Measurements from ENCODE around the gene ADAR.
"Not testable (repeated sequence)": the region's sequence is repeated elsewhere in the genome, so short reads cannot be mapped to it uniquely, and the experiment has no call there.

Gene ADAR, protein sequence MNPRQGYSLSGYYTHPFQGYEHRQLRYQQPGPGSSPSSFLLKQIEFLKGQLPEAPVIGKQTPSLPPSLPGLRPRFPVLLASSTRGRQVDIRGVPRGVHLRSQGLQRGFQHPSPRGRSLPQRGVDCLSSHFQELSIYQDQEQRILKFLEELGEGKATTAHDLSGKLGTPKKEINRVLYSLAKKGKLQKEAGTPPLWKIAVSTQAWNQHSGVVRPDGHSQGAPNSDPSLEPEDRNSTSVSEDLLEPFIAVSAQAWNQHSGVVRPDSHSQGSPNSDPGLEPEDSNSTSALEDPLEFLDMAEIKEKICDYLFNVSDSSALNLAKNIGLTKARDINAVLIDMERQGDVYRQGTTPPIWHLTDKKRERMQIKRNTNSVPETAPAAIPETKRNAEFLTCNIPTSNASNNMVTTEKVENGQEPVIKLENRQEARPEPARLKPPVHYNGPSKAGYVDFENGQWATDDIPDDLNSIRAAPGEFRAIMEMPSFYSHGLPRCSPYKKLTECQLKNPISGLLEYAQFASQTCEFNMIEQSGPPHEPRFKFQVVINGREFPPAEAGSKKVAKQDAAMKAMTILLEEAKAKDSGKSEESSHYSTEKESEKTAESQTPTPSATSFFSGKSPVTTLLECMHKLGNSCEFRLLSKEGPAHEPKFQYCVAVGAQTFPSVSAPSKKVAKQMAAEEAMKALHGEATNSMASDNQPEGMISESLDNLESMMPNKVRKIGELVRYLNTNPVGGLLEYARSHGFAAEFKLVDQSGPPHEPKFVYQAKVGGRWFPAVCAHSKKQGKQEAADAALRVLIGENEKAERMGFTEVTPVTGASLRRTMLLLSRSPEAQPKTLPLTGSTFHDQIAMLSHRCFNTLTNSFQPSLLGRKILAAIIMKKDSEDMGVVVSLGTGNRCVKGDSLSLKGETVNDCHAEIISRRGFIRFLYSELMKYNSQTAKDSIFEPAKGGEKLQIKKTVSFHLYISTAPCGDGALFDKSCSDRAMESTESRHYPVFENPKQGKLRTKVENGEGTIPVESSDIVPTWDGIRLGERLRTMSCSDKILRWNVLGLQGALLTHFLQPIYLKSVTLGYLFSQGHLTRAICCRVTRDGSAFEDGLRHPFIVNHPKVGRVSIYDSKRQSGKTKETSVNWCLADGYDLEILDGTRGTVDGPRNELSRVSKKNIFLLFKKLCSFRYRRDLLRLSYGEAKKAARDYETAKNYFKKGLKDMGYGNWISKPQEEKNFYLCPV

DNA sequence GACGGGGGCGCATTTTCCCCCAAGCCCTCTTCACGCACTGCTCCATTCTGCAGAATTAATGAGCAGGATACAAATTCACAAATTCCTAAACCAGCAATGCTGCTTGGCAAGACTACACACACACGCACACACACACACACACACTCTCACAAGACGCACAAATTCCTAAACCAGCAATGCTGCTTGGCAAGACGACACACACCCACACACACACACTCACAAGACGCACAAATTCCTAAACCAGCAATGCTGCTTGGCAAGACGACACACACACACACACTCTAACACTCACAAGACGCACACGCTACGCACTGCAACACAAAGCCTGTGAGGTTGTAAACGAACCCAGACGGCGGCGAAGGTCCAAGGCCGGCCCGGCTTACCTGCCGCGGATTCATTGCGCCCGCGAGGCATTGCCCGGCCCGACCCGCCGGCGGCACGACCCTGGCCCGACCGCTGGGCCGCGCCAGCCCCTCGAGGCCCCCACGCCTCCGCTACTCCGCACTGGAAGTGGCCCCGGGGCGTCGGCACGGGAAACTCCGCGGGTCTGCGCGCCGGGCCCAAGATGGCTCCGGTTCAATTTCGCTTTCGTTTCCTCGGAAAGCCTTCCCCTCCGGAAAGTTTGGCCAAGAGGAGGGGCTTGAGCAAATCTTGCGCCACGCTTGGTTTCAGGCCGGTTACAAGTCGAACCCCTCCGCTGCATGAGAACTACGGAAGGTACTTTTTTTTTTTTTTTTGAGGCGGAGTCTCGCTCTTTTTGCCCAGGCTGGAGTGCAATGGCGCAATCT is at the start of gene ADAR:
TSS of gene ADAR (minus strand) at position 578 of the 788 bp plus-strand sequence. CDS start at position 398, 180 bp downstream.
- peak within 1 kb of the TSS; percentile 98 for H3K27ac ChIP-seq (ENCODE audit: low read depth, low read length)
- no peaks in the 10 kb centered on the region for H3K27me3 ChIP-seq (ENCODE audit: control insufficient read depth in 5 of 5, insufficient read depth in 4 of 5, low read length in 5 of 5)
- peaks cover 6 to 53% (median 25%) of the 10 kb centered on the region in 5 donors for H3K4me1 ChIP-seq (ENCODE audit: control insufficient read depth in 5 of 5, insufficient read depth in 5 of 5, low read length in 5 of 5)
- no peaks in the 10 kb centered on the region for H3K9me3 ChIP-seq (ENCODE audit: control insufficient read depth in 5 of 5, low read length in 5 of 5)
- peak within 1 kb of the TSS; percentile 95 to 98 (median 96) for H3K4me3 ChIP-seq (ENCODE audit: low read depth in 1 of 5, low read length in 5 of 5)
- H3K36me3 ChIP-seq (ENCODE audit: control insufficient read depth in 5 of 5, insufficient read depth in 5 of 5, low read length in 5 of 5): peaks cover 0 to 8% (median 0%) of the 10 kb centered on the region in 5 donors
- peak within 1 kb of the TSS; percentile 81 to 98 (median 95) for H3K9ac ChIP-seq (ENCODE audit: low read length in 5 of 5)

DNA sequence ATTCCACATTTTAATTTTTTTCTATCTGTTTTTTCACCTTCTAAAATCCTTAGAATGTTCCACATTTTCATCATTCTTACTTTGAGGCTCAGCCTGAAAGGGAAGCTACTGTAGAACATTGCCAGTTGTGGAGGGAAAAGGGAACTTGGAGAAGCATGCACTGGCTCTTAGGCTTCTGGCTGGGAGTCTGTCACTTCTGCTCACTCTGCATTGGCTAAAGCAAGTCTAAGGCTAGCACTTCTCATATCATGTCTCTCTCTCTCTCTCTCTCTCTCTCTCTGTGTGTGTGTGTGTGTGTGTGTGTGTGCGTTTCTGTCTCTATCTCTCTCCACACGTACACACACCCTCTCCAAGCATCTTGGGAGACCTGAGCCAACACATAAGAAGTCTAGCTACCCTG is 49.6 kb upstream of the ADAR start:
- Histone ChIP-seq H3K27ac (ENCODE audit: low read depth, low read length) (no peak overlapping the region), H3K36me3 (ENCODE audit: control insufficient read depth in 5 of 5, insufficient read depth in 5 of 5, low read length in 5 of 5) (no peaks in the 10 kb centered on the region), H3K9ac (ENCODE audit: low read length in 5 of 5) (no peak overlapping the region), H3K27me3 (ENCODE audit: control insufficient read depth in 5 of 5, insufficient read depth in 4 of 5, low read length in 5 of 5) (peaks cover 0 to 3% (median 3%) of the 10 kb centered on the region in 5 donors), H3K9me3 (ENCODE audit: control insufficient read depth in 5 of 5, low read length in 5 of 5) (no peaks in the 10 kb centered on the region), H3K4me1 (ENCODE audit: control insufficient read depth in 5 of 5, insufficient read depth in 5 of 5, low read length in 5 of 5) (no peaks in the 10 kb centered on the region), H3K4me3 (ENCODE audit: low read depth in 1 of 5, low read length in 5 of 5) (no peak overlapping the region)

DNA sequence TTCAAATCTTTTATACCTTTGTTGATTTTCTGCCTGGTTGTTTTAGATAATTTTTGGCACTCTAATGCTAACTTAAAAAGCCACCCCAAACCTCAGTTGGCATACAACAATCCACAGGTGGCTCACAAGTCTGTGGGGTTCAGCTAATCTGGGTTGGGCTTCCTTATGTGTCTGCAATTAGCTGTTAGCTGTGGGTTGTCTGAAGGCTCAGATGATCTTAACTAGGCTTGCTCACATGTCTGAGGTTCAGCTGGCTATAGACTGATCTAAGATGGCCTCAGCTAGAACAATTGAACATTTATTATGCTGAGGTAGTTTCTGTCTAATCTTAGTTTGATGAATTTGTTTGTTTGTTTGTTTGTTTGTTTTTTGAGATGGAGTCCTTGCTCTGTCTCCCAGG is 44.9 kb upstream of the ADAR start:
- Histone ChIP-seq H3K9ac (ENCODE audit: low read length in 5 of 5) (no peak overlapping the region), H3K4me1 (ENCODE audit: control insufficient read depth in 5 of 5, insufficient read depth in 5 of 5, low read length in 5 of 5) (no peaks in the 10 kb centered on the region), H3K27ac (ENCODE audit: low read depth, low read length) (no peak overlapping the region), H3K4me3 (ENCODE audit: low read depth in 1 of 5, low read length in 5 of 5) (no peak overlapping the region), H3K27me3 (ENCODE audit: control insufficient read depth in 5 of 5, insufficient read depth in 4 of 5, low read length in 5 of 5) (peaks cover 0 to 3% (median 0%) of the 10 kb centered on the region in 5 donors), H3K36me3 (ENCODE audit: control insufficient read depth in 5 of 5, insufficient read depth in 5 of 5, low read length in 5 of 5) (no peaks in the 10 kb centered on the region), H3K9me3 (ENCODE audit: control insufficient read depth in 5 of 5, low read length in 5 of 5) (no peaks in the 10 kb centered on the region)

DNA sequence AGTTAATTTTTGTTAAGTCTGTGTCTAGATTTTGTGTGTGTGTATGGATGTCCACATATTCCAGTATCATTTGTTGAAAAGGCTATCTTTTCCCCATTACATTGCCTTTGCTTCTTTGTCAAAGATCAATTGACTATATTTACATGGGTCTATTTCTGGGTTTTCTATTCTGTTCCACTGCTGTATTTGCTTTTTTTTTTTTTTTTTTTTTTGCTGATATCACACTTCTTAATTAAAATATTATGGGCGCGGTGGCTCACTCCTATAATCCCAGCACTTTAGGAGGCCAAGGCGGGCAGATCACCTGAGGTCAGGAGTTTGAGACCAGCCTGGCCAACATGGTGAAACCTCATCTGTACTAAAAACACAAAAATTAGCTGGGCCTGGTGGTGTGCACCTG is 36.7 kb upstream of the ADAR start:
- H3K9me3 ChIP-seq (ENCODE audit: control insufficient read depth in 5 of 5, low read length in 5 of 5): peaks cover 0 to 11% (median 6%) of the 10 kb centered on the region in 5 donors
- not testable (repeated sequence) for H3K27ac ChIP-seq (ENCODE audit: low read depth, low read length); H3K36me3 ChIP-seq (ENCODE audit: control insufficient read depth in 5 of 5, insufficient read depth in 5 of 5, low read length in 5 of 5); H3K4me1 ChIP-seq (ENCODE audit: control insufficient read depth in 5 of 5, insufficient read depth in 5 of 5, low read length in 5 of 5); H3K27me3 ChIP-seq (ENCODE audit: control insufficient read depth in 5 of 5, insufficient read depth in 4 of 5, low read length in 5 of 5); H3K4me3 ChIP-seq (ENCODE audit: low read depth in 1 of 5, low read length in 5 of 5); H3K9ac ChIP-seq (ENCODE audit: low read length in 5 of 5)

DNA sequence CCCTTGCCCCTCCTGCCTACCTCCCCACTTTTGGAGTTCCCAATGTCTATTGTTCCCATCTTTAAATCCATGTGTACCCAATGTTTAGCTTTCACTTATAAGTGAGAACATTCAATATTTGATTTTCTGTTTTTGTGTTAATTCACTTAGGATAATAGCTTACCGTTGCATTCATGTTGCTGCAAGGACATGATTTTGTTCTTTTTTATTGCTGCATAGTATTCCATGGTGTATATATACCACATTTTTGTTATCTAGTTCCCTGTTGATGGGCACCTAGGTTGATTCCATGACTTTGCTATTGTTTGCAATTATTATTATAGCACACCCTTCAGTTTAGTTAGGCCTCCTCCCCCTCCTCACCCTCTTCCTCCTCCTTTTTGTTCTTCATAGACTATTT is 33.5 kb upstream of the ADAR start:
- Histone ChIP-seq H3K36me3 (ENCODE audit: control insufficient read depth in 5 of 5, insufficient read depth in 5 of 5, low read length in 5 of 5) (no peaks in the 10 kb centered on the region), H3K9ac (ENCODE audit: low read length in 5 of 5) (no peak overlapping the region), H3K27me3 (ENCODE audit: control insufficient read depth in 5 of 5, insufficient read depth in 4 of 5, low read length in 5 of 5) (no peaks in the 10 kb centered on the region), H3K4me3 (ENCODE audit: low read depth in 1 of 5, low read length in 5 of 5) (no peak overlapping the region), H3K4me1 (ENCODE audit: control insufficient read depth in 5 of 5, insufficient read depth in 5 of 5, low read length in 5 of 5) (no peaks in the 10 kb centered on the region), H3K27ac (ENCODE audit: low read depth, low read length) (no peak overlapping the region), H3K9me3 (ENCODE audit: control insufficient read depth in 5 of 5, low read length in 5 of 5) (peaks cover 0 to 22% (median 13%) of the 10 kb centered on the region in 5 donors)

DNA sequence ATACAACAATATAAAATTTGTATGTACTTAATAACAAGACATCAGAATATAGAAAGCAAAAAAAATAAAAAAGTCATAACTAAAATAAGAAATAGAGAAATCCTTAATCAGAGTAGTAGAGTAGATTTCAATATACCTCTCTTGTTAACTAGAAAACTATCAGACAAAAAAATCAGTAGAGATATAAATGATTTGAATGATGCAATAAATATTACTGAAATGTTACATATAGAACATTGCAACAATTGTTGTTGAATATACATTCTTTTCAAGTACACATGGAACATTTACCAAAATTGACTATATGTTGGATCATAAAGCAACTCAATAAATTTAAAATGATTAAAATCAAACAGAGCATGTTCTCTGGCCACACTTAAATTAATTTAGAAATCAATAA is 31.9 kb upstream of the ADAR start:
- Histone ChIP-seq H3K4me1 (ENCODE audit: control insufficient read depth in 5 of 5, insufficient read depth in 5 of 5, low read length in 5 of 5) (no peaks in the 10 kb centered on the region), H3K27ac (ENCODE audit: low read depth, low read length) (no peak overlapping the region), H3K36me3 (ENCODE audit: control insufficient read depth in 5 of 5, insufficient read depth in 5 of 5, low read length in 5 of 5) (no peaks in the 10 kb centered on the region), H3K4me3 (ENCODE audit: low read depth in 1 of 5, low read length in 5 of 5) (no peak overlapping the region), H3K9me3 (ENCODE audit: control insufficient read depth in 5 of 5, low read length in 5 of 5) (peaks cover 0 to 22% (median 13%) of the 10 kb centered on the region in 5 donors), H3K27me3 (ENCODE audit: control insufficient read depth in 5 of 5, insufficient read depth in 4 of 5, low read length in 5 of 5) (peaks cover 0 to 6% (median 4%) of the 10 kb centered on the region in 5 donors), H3K9ac (ENCODE audit: low read length in 5 of 5) (no peak overlapping the region)

DNA sequence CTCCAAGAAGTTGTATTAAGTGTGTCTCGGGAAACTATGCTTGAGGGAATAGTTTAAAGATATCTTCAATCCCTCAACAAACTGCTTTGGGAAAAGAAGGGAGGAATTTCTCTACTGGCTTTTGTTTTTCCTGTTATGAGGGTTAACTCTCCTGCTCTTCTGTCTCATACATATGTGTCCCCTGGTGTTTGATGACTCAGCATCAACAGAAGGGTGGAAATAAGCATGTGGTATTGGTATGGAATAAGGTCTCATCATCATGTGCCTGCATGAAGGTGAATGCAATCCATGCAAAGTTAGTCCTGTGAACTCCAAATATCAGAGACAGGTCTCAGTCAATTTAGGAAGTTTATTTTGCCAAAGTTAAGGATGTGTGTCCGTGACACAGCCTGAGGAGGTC is 27.2 kb upstream of the ADAR start:
- peaks cover 0 to 6% (median 4%) of the 10 kb centered on the region in 5 donors for H3K27me3 ChIP-seq (ENCODE audit: control insufficient read depth in 5 of 5, insufficient read depth in 4 of 5, low read length in 5 of 5)
- H3K9me3 ChIP-seq (ENCODE audit: control insufficient read depth in 5 of 5, low read length in 5 of 5): peaks cover 0 to 16% (median 7%) of the 10 kb centered on the region in 5 donors
- no peak overlapping the region for H3K9ac ChIP-seq (ENCODE audit: low read length in 5 of 5)
- H3K27ac ChIP-seq (ENCODE audit: low read depth, low read length): no peak overlapping the region
- H3K4me3 ChIP-seq (ENCODE audit: low read depth in 1 of 5, low read length in 5 of 5): no peak overlapping the region
- H3K4me1 ChIP-seq (ENCODE audit: control insufficient read depth in 5 of 5, insufficient read depth in 5 of 5, low read length in 5 of 5): no peaks in the 10 kb centered on the region
- H3K36me3 ChIP-seq (ENCODE audit: control insufficient read depth in 5 of 5, insufficient read depth in 5 of 5, low read length in 5 of 5): no peaks in the 10 kb centered on the region

DNA sequence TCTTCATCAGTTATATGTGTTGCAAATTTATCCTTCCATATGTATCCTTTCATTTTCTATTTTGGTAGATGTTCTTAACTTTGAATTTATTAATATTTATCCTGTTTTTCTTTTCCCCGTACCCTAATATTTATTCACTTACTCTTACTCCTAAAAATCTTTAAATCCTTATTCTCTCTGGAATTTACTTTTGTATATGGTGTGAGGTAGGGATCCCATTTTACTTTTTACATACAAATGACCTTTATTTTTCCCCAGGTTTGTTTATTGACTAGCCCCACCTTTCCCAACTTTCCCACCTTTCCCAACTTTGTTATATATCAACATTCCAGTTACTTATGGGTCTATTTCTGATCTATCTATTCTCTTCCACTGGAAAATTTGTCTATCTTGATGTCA is 21.7 kb upstream of the ADAR start:
- Histone ChIP-seq H3K4me3 (ENCODE audit: low read depth in 1 of 5, low read length in 5 of 5) (no peak overlapping the region), H3K27me3 (ENCODE audit: control insufficient read depth in 5 of 5, insufficient read depth in 4 of 5, low read length in 5 of 5) (no peaks in the 10 kb centered on the region), H3K9ac (ENCODE audit: low read length in 5 of 5) (no peak overlapping the region), H3K27ac (ENCODE audit: low read depth, low read length) (no peak overlapping the region), H3K36me3 (ENCODE audit: control insufficient read depth in 5 of 5, insufficient read depth in 5 of 5, low read length in 5 of 5) (no peaks in the 10 kb centered on the region), H3K9me3 (ENCODE audit: control insufficient read depth in 5 of 5, low read length in 5 of 5) (peaks cover 0 to 5% (median 0%) of the 10 kb centered on the region in 5 donors), H3K4me1 (ENCODE audit: control insufficient read depth in 5 of 5, insufficient read depth in 5 of 5, low read length in 5 of 5) (peaks cover 2 to 16% (median 13%) of the 10 kb centered on the region in 5 donors)

DNA sequence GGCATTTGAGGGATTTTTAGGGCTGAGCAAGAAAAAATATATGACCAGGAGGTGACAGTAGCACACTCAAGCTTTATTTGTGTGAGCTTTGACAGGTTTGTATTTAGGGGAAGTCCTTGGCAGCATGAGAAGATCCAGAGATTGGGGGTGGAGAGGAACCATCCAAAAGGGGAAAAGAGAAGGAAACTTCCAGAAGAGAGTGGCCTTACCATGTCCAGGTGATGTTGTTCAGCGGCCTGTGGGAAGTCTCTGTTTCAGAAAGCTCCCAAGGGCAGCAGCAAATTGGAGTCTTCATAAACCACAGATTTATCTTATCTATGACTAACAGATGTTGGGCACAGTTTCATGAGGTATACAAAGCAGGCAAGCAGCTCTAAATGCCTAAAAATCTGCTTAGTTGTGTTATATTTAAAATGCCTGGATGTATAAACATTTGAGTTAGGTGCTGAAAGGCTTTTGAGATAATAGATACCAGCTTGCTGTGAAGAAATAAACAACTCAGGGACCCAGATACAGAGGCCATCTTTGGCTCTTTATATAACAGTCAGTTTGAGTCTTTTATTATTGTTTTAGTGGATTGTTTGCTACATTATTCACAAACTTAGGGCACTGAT is 21.2 kb upstream of the ADAR start:
- Histone ChIP-seq H3K27ac (ENCODE audit: low read depth, low read length) (no peak overlapping the region), H3K9ac (ENCODE audit: low read length in 5 of 5) (no peak overlapping the region), H3K9me3 (ENCODE audit: control insufficient read depth in 5 of 5, low read length in 5 of 5) (peaks cover 0 to 5% (median 0%) of the 10 kb centered on the region in 5 donors), H3K36me3 (ENCODE audit: control insufficient read depth in 5 of 5, insufficient read depth in 5 of 5, low read length in 5 of 5) (no peaks in the 10 kb centered on the region), H3K27me3 (ENCODE audit: control insufficient read depth in 5 of 5, insufficient read depth in 4 of 5, low read length in 5 of 5) (no peaks in the 10 kb centered on the region), H3K4me3 (ENCODE audit: low read depth in 1 of 5, low read length in 5 of 5) (no peak overlapping the region), H3K4me1 (ENCODE audit: control insufficient read depth in 5 of 5, insufficient read depth in 5 of 5, low read length in 5 of 5) (peaks cover 2 to 16% (median 13%) of the 10 kb centered on the region in 5 donors)
